ENCODE results near the gene MEGF10.

Gene MEGF10

GRCh38 chr5:127429928-127430327 lies 139.3 kb downstream of the MEGF10 start:
- TF ChIP-seq ARNTL (CRISPR knock-in tag; IDR thresholded peaks at IDR 0.05; ENCODE audit: borderline replicate concordance, low read depth) (no peak), CREB5 (CRISPR knock-in tag; IDR thresholded peaks at IDR 0.05; ENCODE audit: low read depth) (no peak), ZNF565 (CRISPR knock-in tag; conservative IDR thresholded peaks at IDR 0.05; ENCODE audit: low read depth) (no peak), PPARA (CRISPR knock-in tag; IDR thresholded peaks at IDR 0.05; ENCODE audit: borderline replicate concordance) (no peak), PATZ1 (CRISPR knock-in tag; IDR thresholded peaks at IDR 0.05; ENCODE audit: borderline replicate concordance) (no peak), RARB (CRISPR knock-in tag; IDR thresholded peaks at IDR 0.05) (no peak), ZNF8 (CRISPR knock-in tag; IDR thresholded peaks at IDR 0.05) (no peak), TCF4 (CRISPR knock-in tag; IDR thresholded peaks at IDR 0.05; ENCODE audit: borderline replicate concordance) (no peak), OSR1 (CRISPR knock-in tag; IDR thresholded peaks at IDR 0.05) (no peak), BACH2 (CRISPR knock-in tag; IDR thresholded peaks at IDR 0.05; ENCODE audit: borderline replicate concordance) (no peak), POU6F1 (CRISPR knock-in tag; IDR thresholded peaks at IDR 0.05; ENCODE audit: borderline replicate concordance, low read depth) (no peak), SNAI2 (CRISPR knock-in tag; IDR thresholded peaks at IDR 0.05) (no peak), TOX (CRISPR knock-in tag; IDR thresholded peaks at IDR 0.05; ENCODE audit: borderline replicate concordance) (no peak), ISL1 (CRISPR knock-in tag; IDR thresholded peaks at IDR 0.05) (no peak)
- TF ChIP-seq, protein P1, sequence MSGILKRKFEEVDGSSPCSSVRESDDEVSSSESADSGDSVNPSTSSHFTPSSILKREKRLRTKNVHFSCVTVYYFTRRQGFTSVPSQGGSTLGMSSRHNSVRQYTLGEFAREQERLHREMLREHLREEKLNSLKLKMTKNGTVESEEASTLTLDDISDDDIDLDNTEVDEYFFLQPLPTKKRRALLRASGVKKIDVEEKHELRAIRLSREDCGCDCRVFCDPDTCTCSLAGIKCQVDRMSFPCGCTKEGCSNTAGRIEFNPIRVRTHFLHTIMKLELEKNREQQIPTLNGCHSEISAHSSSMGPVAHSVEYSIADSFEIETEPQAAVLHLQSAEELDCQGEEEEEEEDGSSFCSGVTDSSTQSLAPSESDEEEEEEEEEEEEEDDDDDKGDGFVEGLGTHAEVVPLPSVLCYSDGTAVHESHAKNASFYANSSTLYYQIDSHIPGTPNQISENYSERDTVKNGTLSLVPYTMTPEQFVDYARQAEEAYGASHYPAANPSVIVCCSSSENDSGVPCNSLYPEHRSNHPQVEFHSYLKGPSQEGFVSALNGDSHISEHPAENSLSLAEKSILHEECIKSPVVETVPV (CRISPR knock-in tag; IDR thresholded peaks at IDR 0.05) = no peak
- no peak for ATAC-seq

DNA sequence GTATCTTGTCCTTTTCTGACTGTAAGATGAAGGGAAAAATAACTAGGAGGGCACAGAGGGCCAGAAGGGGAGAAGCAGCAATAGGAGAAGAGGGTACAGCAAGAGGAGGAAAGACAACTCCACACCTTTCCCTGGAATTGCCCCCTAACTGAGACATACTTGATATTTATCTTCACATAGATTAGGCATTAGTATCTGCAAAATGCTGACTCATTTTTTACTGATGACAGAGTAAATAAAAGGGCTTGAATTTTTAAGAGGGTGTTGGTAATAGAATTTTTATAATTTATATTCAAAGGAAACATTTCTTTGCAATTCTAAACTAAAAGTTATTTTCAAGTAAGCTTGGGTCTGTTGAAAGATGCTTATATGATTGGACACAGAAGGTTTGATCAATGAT lies 140.0 kb downstream of the MEGF10 start:
- TF ChIP-seq SNAI2 (CRISPR knock-in tag; IDR thresholded peaks at IDR 0.05) = no peak
- no peak for TF ChIP-seq ZFP3 (CRISPR knock-in tag; IDR thresholded peaks at IDR 0.05)
- no peak for TF ChIP-seq GLIS3 (CRISPR knock-in tag; IDR thresholded peaks at IDR 0.05)
- TF ChIP-seq ISL1 (CRISPR knock-in tag; IDR thresholded peaks at IDR 0.05) = no peak
- no peak for TF ChIP-seq CREB5 (CRISPR knock-in tag; IDR thresholded peaks at IDR 0.05; ENCODE audit: low read depth)
- no peak for TF ChIP-seq POU6F1 (CRISPR knock-in tag; IDR thresholded peaks at IDR 0.05; ENCODE audit: borderline replicate concordance, low read depth)
- TF ChIP-seq TSHZ2 (CRISPR knock-in tag; IDR thresholded peaks at IDR 0.05) = no peak
- no peak for TF ChIP-seq ZNF70 (CRISPR knock-in tag; IDR thresholded peaks at IDR 0.05)
- no peak for TF ChIP-seq ESRRG (CRISPR knock-in tag; IDR thresholded peaks at IDR 0.05)
- no peak for TF ChIP-seq RARB (CRISPR knock-in tag; IDR thresholded peaks at IDR 0.05)
- ATAC-seq = no peak

Measured in SK-N-SH treated with all-trans-retinoic acid at 6 μM for 48 hours (cell line).